Upper lobe of left lung (tissue), 4 donors: ENCODE results near the gene IGFBP7.

Source experiments
- CTCF ChIP-seq, 6 experiments: fragments of 450-650 bp in 4 of 6; fragments of 200-600 bp in 2 of 6; sonication (generic) in 2 of 6; IDR thresholded peaks; one replicate each; pipeline ENCODE4 v1.5.1; 2016 to 2019; ENCODE audit warnings: antibody characterized with exemption in 6 of 6
- POLR2A ChIP-seq, 4 donors: fragments of 450-650 bp; IDR thresholded peaks; one replicate each; pipeline ENCODE4 v1.5.1; 2016 to 2017; ENCODE audit warnings: antibody characterized with exemption in 4 of 4, mild to moderate bottlenecking in 2 of 4

- no peak for TF ChIP-seq POLR2A (IDR thresholded peaks at IDR 0.05)
- TF ChIP-seq CTCF (IDR thresholded peaks at IDR 0.05), result no peak
These were observed 44.7 kb upstream of the IGFBP7 start for GRCh38 chr4:57154926-57155325.
